GM23338 (cell line): ENCODE data around the gene XPNPEP1. TPM values are rescaled to one million over a fixed set of nuclear protein-coding genes. Genes with fewer than 3 reads are reported as not detected.

ENCODE experiments used
- ATAC-seq: fragments of 200-7000 bp; cut with Tn5 transposase; 3 replicates; pipeline ENCODE4 v1.9.1; 2020
- DNase-seq: peaks from one replicate; pipeline ENCODE4 v3.0.0-alpha.2; 2015; ENCODE audit warnings: low spot score
- H2AFZ ChIP-seq: fragments of 200-600 bp; sonication (generic); 2 replicates; pipeline ENCODE4 v1.8.0; 2016; ENCODE audit warnings: antibody characterized with exemption, mild to moderate bottlenecking, moderate library complexity
- H3F3A ChIP-seq: fragments of 200-600 bp; sonication (generic); replicated peaks from 2 replicates; pipeline ENCODE4 v1.8.0; 2017; ENCODE audit warnings: antibody characterized with exemption, mixed run types, low read depth
- H3K27ac ChIP-seq: fragments of 200-600 bp; sonication (generic); 2 replicates; pipeline ENCODE4 v1.6.1; 2016; ENCODE audit warnings: low read depth
- H3K27me3 ChIP-seq: fragments of 200-600 bp; sonication (generic); 2 replicates; pipeline ENCODE4 v1.8.0; 2016; ENCODE audit warnings: mild to moderate bottlenecking, mixed run types, moderate library complexity; ENCODE audit not compliant: insufficient read depth
- H3K36me3 ChIP-seq: fragments of 200-600 bp; sonication (generic); 2 replicates; pipeline ENCODE4 v1.8.0; 2016; ENCODE audit warnings: mild to moderate bottlenecking; ENCODE audit not compliant: insufficient read depth
- H3K4me1 ChIP-seq: fragments of 200-600 bp; sonication (generic); 2 replicates; pipeline ENCODE4 v1.8.0; 2016; ENCODE audit warnings: mild to moderate bottlenecking, moderate library complexity; ENCODE audit not compliant: insufficient read depth
- H3K4me2 ChIP-seq: fragments of 200-600 bp; sonication (generic); 2 replicates; pipeline ENCODE4 v1.7.1; 2017; ENCODE audit warnings: mixed run types
- H3K4me3 ChIP-seq: fragments of 200-600 bp; sonication (generic); 2 replicates; pipeline ENCODE4 v1.6.1; 2016; ENCODE audit warnings: mixed run types
- H3K79me2 ChIP-seq: fragments of 200-600 bp; sonication (generic); replicated peaks from 2 replicates; pipeline ENCODE4 v1.8.0; 2017; ENCODE audit warnings: mild to moderate bottlenecking; ENCODE audit not compliant: insufficient read depth
- H3K9me2 ChIP-seq: fragments of 200-600 bp; sonication (generic); 2 replicates; pipeline ENCODE4 v1.8.0; 2017; ENCODE audit not compliant: insufficient read depth
- H4K20me1 ChIP-seq: fragments of 200-600 bp; sonication (generic); replicated peaks from 2 replicates; pipeline ENCODE4 v1.8.0; 2017; ENCODE audit warnings: mild to moderate bottlenecking; ENCODE audit not compliant: insufficient read depth
- H3K27ac Mint-ChIP-seq: 2 replicates; pipeline ENCODE4 v1.8.0; 2020; ENCODE audit warnings: inconsistent platforms, mild to moderate bottlenecking, moderate library complexity, mixed read lengths
- H3K27me3 Mint-ChIP-seq: 3 replicates; pipeline ENCODE4 v1.8.0; 2022; ENCODE audit warnings: low read depth, mild to moderate bottlenecking, moderate library complexity, mixed read lengths, inconsistent platforms; ENCODE audit not compliant: insufficient read depth, poor library complexity
- H3K36me3 Mint-ChIP-seq: 3 replicates; pipeline ENCODE4 v1.8.0; 2021; ENCODE audit warnings: low read depth, mild to moderate bottlenecking, inconsistent platforms, moderate library complexity, mixed read lengths
- H3K4me1 Mint-ChIP-seq: 3 replicates; pipeline ENCODE4 v1.8.0; 2020; ENCODE audit warnings: mild to moderate bottlenecking, inconsistent platforms, mixed read lengths
- H3K4me3 Mint-ChIP-seq: 3 replicates; pipeline ENCODE4 v1.8.0; 2021; ENCODE audit warnings: moderate library complexity, mild to moderate bottlenecking, inconsistent platforms, mixed read lengths
- H3K9me3 Mint-ChIP-seq: 3 replicates; pipeline ENCODE4 v1.8.0; 2020; ENCODE audit warnings: moderate library complexity, mild to moderate bottlenecking, inconsistent platforms, mixed read lengths
- CREB1 ChIP-seq: fragments of 250-450 bp; sonication (Bioruptor Pico); IDR thresholded peaks from 2 replicates; pipeline ENCODE4 v1.5.0; 2020; ENCODE audit warnings: low read depth, mild to moderate bottlenecking, moderate library complexity
- EZH2 ChIP-seq: fragments of 200-600 bp; sonication (generic); IDR thresholded peaks from one replicate; pipeline ENCODE4 v1.8.0; 2017; ENCODE audit warnings: antibody characterized with exemption, mild to moderate bottlenecking, low read depth; ENCODE audit not compliant: unreplicated experiment
- EZH2phosphoT487 ChIP-seq: fragments of 200-600 bp; sonication (generic); IDR thresholded peaks from one replicate; pipeline ENCODE4 v1.8.1; 2018; ENCODE audit warnings: antibody characterized with exemption; ENCODE audit not compliant: unreplicated experiment
- JUNB ChIP-seq: IDR thresholded peaks from one replicate; pipeline ENCODE4 v1.6.1; 2016; ENCODE audit warnings: antibody characterized with exemption; ENCODE audit not compliant: unreplicated experiment
- NANOG ChIP-seq: IDR thresholded peaks from 2 replicates; pipeline ENCODE4 v1.6.1; 2016; ENCODE audit warnings: antibody characterized with exemption, borderline replicate concordance
- POLR2AphosphoS5 ChIP-seq: IDR thresholded peaks from 2 replicates; pipeline ENCODE4 v1.6.1; 2016; ENCODE audit warnings: antibody characterized with exemption, low read depth
- STAT1 ChIP-seq: IDR thresholded peaks from one replicate; pipeline ENCODE4 v1.6.1; 2016; ENCODE audit warnings: antibody characterized with exemption; ENCODE audit not compliant: unreplicated experiment
- ZNF114 ChIP-seq: fragments of 250-450 bp; sonication (Bioruptor Pico); IDR thresholded peaks from 2 replicates; pipeline ENCODE4 v1.5.0; 2020; ENCODE audit warnings: mild to moderate bottlenecking, moderate library complexity
- ZNF331 ChIP-seq: fragments of 250-450 bp; sonication (Bioruptor Pico); IDR thresholded peaks from 2 replicates; pipeline ENCODE4 v1.5.0; 2020; ENCODE audit warnings: low read depth, mild to moderate bottlenecking, moderate library complexity
- polyA plus RNA-seq: library from polyadenylated mRNA; unstranded; fragments of >200 nt; fragmentation: Nextera tagmentation; extraction: Ambion mirVana; gene quantifications from 2 replicates; pipeline ENCODE4 v1.2.1, GENCODE V29; 2016
- total RNA-seq: library from RNA; depleted of rRNA; stranded (reverse); fragments of >200 nt; shearing (Covaris generic); gene quantifications from 2 replicates; pipeline ENCODE4 v1.2.3, GENCODE V29; 2014
- TF ChIP-seq, protein P1 (sequence below): IDR thresholded peaks from 2 replicates; pipeline ENCODE4 v1.6.1; 2016; ENCODE audit warnings: antibody characterized with exemption
- TF ChIP-seq, protein P2 (sequence below): fragments of 250-450 bp; sonication (Bioruptor Pico); IDR thresholded peaks from 2 replicates; pipeline ENCODE4 v1.5.0; 2020; ENCODE audit warnings: mild to moderate bottlenecking, moderate library complexity
- TF ChIP-seq, protein P3 (sequence below), 2 experiments: fragments of 200-600 bp in 1 of 2; sonication (generic) in 1 of 2; conservative IDR thresholded peaks; 2 replicates each; pipeline versions ENCODE4 v1.5.1 to v1.6.1; 2016 to 2017; ENCODE audit warnings: antibody characterized with exemption in 2 of 2, low read depth in 2 of 2, mild to moderate bottlenecking in 2 of 2, moderate library complexity in 1 of 2
- TF ChIP-seq, protein P4 (sequence below): IDR thresholded peaks from one replicate; pipeline ENCODE4 v1.6.1; 2018; ENCODE audit warnings: antibody characterized with exemption; ENCODE audit not compliant: unreplicated experiment

Gene XPNPEP1
- total and polyA plus RNA-seq, 2 experiments from 2014 or later, result 17.5 to 55.8 TPM

DNA sequence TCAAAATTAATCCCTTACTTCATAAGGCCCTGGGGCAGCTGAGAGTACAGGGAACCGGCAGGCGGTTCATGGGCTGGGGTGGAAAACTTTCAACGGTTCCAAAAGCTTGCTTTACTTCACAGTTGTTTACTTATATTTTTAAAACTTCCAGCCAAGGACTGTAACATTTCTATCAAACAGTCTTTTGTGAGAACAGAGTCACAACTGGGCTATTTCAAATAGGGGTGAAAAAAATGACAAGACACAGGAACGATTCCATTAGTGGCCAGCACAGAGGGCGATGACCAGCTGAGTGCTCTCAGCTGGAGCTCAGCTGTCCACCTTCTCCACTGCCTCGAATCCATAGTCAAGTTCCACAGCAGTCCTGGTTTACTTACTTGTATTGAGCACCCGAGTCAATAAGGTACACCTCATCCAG is 48.2 kb downstream of the XPNPEP1 start:
- Histone ChIP-seq H3K4me2 (no peak overlapping the region), H4K20me1 (0 out of 2 replicates have a peak, but pooled peaks cover 4% of the 10 kb centered on the region), H3K4me1 (no peaks in the 10 kb centered on the region), H3K36me3 (peaks cover 9% of the 10 kb centered on the region; the same call in 1 of the 2 replicates), H3K27ac (no peak overlapping the region), H3K27me3 (no peaks in the 10 kb centered on the region), H3K9me2 (no peaks in the 10 kb centered on the region), H3K4me3 (no peak overlapping the region), H3F3A (no peaks in the 10 kb centered on the region), H3K79me2 (no peaks in the 10 kb centered on the region), H2AFZ (no peak overlapping the region)
- Mint-ChIP-seq H3K4me3 (no peak overlapping the region), H3K4me1 (no peaks in the 10 kb centered on the region; the same call in 2 of the 3 replicates), H3K36me3 (peaks cover 30% of the 10 kb centered on the region; the same call in 2 of the 3 replicates), H3K9me3 (no peaks in the 10 kb centered on the region), H3K27ac (no peak overlapping the region), H3K27me3 (no peaks in the 10 kb centered on the region)
- DNase-seq, result no peak
- no peak for TF ChIP-seq ZNF114
- no peak for TF ChIP-seq JUNB
- no peak for TF ChIP-seq POLR2AphosphoS5
- no peak for TF ChIP-seq STAT1
- TF ChIP-seq, protein P1, sequence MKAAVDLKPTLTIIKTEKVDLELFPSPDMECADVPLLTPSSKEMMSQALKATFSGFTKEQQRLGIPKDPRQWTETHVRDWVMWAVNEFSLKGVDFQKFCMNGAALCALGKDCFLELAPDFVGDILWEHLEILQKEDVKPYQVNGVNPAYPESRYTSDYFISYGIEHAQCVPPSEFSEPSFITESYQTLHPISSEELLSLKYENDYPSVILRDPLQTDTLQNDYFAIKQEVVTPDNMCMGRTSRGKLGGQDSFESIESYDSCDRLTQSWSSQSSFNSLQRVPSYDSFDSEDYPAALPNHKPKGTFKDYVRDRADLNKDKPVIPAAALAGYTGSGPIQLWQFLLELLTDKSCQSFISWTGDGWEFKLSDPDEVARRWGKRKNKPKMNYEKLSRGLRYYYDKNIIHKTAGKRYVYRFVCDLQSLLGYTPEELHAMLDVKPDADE, result no peak
- no peak for TF ChIP-seq ZNF331 (CRISPR knock-in tag)
- TF ChIP-seq NANOG, result no peak
- TF ChIP-seq, protein P2, sequence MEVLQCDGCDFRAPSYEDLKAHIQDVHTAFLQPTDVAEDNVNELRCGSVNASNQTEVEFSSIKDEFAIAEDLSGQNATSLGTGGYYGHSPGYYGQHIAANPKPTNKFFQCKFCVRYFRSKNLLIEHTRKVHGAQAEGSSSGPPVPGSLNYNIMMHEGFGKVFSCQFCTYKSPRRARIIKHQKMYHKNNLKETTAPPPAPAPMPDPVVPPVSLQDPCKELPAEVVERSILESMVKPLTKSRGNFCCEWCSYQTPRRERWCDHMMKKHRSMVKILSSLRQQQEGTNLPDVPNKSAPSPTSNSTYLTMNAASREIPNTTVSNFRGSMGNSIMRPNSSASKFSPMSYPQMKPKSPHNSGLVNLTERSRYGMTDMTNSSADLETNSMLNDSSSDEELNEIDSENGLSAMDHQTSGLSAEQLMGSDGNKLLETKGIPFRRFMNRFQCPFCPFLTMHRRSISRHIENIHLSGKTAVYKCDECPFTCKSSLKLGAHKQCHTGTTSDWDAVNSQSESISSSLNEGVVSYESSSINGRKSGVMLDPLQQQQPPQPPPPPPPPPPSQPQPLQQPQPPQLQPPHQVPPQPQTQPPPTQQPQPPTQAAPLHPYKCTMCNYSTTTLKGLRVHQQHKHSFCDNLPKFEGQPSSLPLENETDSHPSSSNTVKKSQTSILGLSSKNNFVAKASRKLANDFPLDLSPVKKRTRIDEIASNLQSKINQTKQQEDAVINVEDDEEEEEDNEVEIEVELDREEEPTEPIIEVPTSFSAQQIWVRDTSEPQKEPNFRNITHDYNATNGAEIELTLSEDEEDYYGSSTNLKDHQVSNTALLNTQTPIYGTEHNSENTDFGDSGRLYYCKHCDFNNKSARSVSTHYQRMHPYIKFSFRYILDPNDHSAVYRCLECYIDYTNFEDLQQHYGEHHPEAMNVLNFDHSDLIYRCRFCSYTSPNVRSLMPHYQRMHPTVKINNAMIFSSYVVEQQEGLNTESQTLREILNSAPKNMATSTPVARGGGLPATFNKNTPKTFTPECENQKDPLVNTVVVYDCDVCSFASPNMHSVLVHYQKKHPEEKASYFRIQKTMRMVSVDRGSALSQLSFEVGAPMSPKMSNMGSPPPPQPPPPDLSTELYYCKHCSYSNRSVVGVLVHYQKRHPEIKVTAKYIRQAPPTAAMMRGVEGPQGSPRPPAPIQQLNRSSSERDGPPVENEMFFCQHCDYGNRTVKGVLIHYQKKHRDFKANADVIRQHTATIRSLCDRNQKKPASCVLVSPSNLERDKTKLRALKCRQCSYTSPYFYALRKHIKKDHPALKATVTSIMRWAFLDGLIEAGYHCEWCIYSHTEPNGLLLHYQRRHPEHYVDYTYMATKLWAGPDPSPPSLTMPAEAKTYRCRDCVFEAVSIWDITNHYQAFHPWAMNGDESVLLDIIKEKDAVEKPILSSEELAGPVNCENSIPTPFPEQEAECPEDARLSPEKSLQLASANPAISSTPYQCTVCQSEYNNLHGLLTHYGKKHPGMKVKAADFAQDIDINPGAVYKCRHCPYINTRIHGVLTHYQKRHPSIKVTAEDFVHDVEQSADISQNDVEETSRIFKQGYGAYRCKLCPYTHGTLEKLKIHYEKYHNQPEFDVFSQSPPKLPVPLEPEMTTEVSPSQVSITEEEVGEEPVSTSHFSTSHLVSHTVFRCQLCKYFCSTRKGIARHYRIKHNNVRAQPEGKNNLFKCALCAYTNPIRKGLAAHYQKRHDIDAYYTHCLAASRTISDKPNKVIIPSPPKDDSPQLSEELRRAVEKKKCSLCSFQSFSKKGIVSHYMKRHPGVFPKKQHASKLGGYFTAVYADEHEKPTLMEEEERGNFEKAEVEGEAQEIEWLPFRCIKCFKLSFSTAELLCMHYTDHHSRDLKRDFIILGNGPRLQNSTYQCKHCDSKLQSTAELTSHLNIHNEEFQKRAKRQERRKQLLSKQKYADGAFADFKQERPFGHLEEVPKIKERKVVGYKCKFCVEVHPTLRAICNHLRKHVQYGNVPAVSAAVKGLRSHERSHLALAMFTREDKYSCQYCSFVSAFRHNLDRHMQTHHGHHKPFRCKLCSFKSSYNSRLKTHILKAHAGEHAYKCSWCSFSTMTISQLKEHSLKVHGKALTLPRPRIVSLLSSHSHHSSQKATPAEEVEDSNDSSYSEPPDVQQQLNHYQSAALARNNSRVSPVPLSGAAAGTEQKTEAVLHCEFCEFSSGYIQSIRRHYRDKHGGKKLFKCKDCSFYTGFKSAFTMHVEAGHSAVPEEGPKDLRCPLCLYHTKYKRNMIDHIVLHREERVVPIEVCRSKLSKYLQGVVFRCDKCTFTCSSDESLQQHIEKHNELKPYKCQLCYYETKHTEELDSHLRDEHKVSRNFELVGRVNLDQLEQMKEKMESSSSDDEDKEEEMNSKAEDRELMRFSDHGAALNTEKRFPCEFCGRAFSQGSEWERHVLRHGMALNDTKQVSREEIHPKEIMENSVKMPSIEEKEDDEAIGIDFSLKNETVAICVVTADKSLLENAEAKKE (CRISPR knock-in tag), result no peak
- TF ChIP-seq, protein P3, sequence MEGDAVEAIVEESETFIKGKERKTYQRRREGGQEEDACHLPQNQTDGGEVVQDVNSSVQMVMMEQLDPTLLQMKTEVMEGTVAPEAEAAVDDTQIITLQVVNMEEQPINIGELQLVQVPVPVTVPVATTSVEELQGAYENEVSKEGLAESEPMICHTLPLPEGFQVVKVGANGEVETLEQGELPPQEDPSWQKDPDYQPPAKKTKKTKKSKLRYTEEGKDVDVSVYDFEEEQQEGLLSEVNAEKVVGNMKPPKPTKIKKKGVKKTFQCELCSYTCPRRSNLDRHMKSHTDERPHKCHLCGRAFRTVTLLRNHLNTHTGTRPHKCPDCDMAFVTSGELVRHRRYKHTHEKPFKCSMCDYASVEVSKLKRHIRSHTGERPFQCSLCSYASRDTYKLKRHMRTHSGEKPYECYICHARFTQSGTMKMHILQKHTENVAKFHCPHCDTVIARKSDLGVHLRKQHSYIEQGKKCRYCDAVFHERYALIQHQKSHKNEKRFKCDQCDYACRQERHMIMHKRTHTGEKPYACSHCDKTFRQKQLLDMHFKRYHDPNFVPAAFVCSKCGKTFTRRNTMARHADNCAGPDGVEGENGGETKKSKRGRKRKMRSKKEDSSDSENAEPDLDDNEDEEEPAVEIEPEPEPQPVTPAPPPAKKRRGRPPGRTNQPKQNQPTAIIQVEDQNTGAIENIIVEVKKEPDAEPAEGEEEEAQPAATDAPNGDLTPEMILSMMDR (conservative IDR thresholded peaks at IDR 0.05; ENCODE audit: low read depth in 2 of 2), result no peak
- TF ChIP-seq, protein P4, sequence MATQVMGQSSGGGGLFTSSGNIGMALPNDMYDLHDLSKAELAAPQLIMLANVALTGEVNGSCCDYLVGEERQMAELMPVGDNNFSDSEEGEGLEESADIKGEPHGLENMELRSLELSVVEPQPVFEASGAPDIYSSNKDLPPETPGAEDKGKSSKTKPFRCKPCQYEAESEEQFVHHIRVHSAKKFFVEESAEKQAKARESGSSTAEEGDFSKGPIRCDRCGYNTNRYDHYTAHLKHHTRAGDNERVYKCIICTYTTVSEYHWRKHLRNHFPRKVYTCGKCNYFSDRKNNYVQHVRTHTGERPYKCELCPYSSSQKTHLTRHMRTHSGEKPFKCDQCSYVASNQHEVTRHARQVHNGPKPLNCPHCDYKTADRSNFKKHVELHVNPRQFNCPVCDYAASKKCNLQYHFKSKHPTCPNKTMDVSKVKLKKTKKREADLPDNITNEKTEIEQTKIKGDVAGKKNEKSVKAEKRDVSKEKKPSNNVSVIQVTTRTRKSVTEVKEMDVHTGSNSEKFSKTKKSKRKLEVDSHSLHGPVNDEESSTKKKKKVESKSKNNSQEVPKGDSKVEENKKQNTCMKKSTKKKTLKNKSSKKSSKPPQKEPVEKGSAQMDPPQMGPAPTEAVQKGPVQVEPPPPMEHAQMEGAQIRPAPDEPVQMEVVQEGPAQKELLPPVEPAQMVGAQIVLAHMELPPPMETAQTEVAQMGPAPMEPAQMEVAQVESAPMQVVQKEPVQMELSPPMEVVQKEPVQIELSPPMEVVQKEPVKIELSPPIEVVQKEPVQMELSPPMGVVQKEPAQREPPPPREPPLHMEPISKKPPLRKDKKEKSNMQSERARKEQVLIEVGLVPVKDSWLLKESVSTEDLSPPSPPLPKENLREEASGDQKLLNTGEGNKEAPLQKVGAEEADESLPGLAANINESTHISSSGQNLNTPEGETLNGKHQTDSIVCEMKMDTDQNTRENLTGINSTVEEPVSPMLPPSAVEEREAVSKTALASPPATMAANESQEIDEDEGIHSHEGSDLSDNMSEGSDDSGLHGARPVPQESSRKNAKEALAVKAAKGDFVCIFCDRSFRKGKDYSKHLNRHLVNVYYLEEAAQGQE, result no peak
- no peak for TF ChIP-seq EZH2
- TF ChIP-seq EZH2phosphoT487, result no peak
- TF ChIP-seq CREB1 (CRISPR knock-in tag), result no peak
- no peak for ATAC-seq
